ENCODE results near the gene PARD3B.

DNA sequence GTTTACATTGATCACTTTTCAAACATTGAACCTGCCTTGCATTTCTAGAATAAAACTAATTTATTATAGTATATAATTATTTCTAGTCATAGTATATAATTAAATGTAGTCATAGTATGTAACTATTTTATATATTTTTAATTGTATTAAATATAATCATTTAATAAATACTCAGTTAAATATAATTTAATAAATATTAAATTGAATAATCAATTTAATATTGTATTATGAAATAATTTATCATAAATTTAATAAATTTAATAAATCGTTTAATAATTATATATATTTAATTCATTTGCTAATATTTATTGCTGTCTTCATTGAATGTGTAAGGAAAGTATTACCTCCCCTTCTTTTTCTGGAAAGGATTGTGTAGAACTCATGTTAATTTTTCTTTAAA is 911.4 kb downstream of the PARD3B start:
- TF ChIP-seq, protein P1, sequence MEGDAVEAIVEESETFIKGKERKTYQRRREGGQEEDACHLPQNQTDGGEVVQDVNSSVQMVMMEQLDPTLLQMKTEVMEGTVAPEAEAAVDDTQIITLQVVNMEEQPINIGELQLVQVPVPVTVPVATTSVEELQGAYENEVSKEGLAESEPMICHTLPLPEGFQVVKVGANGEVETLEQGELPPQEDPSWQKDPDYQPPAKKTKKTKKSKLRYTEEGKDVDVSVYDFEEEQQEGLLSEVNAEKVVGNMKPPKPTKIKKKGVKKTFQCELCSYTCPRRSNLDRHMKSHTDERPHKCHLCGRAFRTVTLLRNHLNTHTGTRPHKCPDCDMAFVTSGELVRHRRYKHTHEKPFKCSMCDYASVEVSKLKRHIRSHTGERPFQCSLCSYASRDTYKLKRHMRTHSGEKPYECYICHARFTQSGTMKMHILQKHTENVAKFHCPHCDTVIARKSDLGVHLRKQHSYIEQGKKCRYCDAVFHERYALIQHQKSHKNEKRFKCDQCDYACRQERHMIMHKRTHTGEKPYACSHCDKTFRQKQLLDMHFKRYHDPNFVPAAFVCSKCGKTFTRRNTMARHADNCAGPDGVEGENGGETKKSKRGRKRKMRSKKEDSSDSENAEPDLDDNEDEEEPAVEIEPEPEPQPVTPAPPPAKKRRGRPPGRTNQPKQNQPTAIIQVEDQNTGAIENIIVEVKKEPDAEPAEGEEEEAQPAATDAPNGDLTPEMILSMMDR (IDR thresholded peaks at IDR 0.05) = no peak
- no peak for TF ChIP-seq EP300 (IDR thresholded peaks at IDR 0.05)

Measured in stomach (tissue), 4 donors.